ENCODE measurements around the gene NUP98.

NUP98 gene

GRCh38 chr11:3626250-3626960 is 170.9 kb downstream of the NUP98 start:
- no peak for TF ChIP-seq CTCF (IDR thresholded peaks at IDR 0.05; ENCODE audit: control insufficient read depth, extremely low read depth, insufficient read depth)
- DNase-seq (ENCODE audit: low read depth): no peak
- H3K4me3 ChIP-seq (ENCODE audit: low read depth, low read length): no peak overlapping the region
